HFFc6 (cell line): ENCODE measurements around the gene ADGRB2. TPM values are rescaled to one million over a fixed set of nuclear protein-coding genes. Genes with fewer than 3 reads are reported as not detected.
A peak's percentile ranks its signal among the peaks of the same experiment; 100 is the strongest.

Source experiments
- DNase-seq: peaks from one replicate; pipeline ENCODE4 v3.0.0-alpha.2; 2018
- H3K27ac Mint-ChIP-seq: 2 replicates; pipeline ENCODE4 v1.8.0; 2020; ENCODE audit warnings: mild to moderate bottlenecking, mixed read lengths
- H3K27me3 Mint-ChIP-seq: 2 replicates; pipeline ENCODE4 v1.8.0; 2021; ENCODE audit warnings: mild to moderate bottlenecking, moderate library complexity, mixed read lengths; ENCODE audit not compliant: insufficient read depth
- H3K36me3 Mint-ChIP-seq: 2 replicates; pipeline ENCODE4 v1.8.0; 2021; ENCODE audit warnings: low read depth, mixed read lengths
- H3K4me1 Mint-ChIP-seq: 2 replicates; pipeline ENCODE4 v1.8.0; 2020; ENCODE audit warnings: low read depth, mixed read lengths
- H3K4me3 Mint-ChIP-seq: 2 replicates; pipeline ENCODE4 v1.8.0; 2020; ENCODE audit warnings: mild to moderate bottlenecking, moderate library complexity, mixed read lengths
- H3K9me3 Mint-ChIP-seq: 2 replicates; pipeline ENCODE4 v1.8.0; 2020; ENCODE audit warnings: mild to moderate bottlenecking, mixed read lengths
- CTCF ChIP-seq: fragments of 200-600 bp; sonication (generic); IDR thresholded peaks from 2 replicates; pipeline ENCODE4 v1.5.0; 2021; ENCODE audit warnings: antibody characterized with exemption, mild to moderate bottlenecking
- total RNA-seq, 6 experiments: library from RNA; stranded (reverse); fragmentation: NEBNext Ultra II Directional; extraction: Animal tissue kit (Norgen Biotek cat#: 25700); gene quantifications; 2 replicates in 1 of 6; 3 replicates in 5 of 6; pipeline ENCODE4 v1.2.3, GENCODE V29; 2021

ADGRB2 gene
- total RNA-seq, 6 experiments from 2014 or later: 4.9 to 8.8 (median 6.4) TPM

GRCh38 chr1:31696242-31696641, 67.9 kb downstream of the ADGRB2 start:
- DNase-seq: no peak
- no peak overlapping the region for H3K27ac Mint-ChIP-seq
- H3K36me3 Mint-ChIP-seq: peaks cover 34% of the 10 kb centered on the region

GRCh38 chr1:31695327-31695726, 68.8 kb downstream of the ADGRB2 start:
- TF ChIP-seq CTCF: no peak
- H3K36me3 Mint-ChIP-seq: peaks cover 32% of the 10 kb centered on the region
- no peaks in the 10 kb centered on the region for H3K9me3 Mint-ChIP-seq
- H3K27me3 Mint-ChIP-seq: no peaks in the 10 kb centered on the region
- no peak overlapping the region for H3K4me3 Mint-ChIP-seq
- H3K27ac Mint-ChIP-seq: no peak overlapping the region
- peaks cover 45% of the 10 kb centered on the region for H3K4me1 Mint-ChIP-seq
- no peak for DNase-seq

More at GRCh38 chr1:31696242-31696641, 67.9 kb downstream of the ADGRB2 start:
- TF ChIP-seq CTCF: no peak
- Mint-ChIP-seq H3K4me3 (no peak overlapping the region), H3K27me3 (no peaks in the 10 kb centered on the region; the same call in none of the 2 replicates), H3K9me3 (no peaks in the 10 kb centered on the region), H3K4me1 (peaks cover 45% of the 10 kb centered on the region)

- peak overlapping the region; percentile 60; the same call in 1 of the 2 replicates for H3K27ac Mint-ChIP-seq
- no peak overlapping the region for H3K4me3 Mint-ChIP-seq
- H3K36me3 Mint-ChIP-seq: peaks cover 32% of the 10 kb centered on the region
- no peaks in the 10 kb centered on the region for H3K9me3 Mint-ChIP-seq
- H3K27me3 Mint-ChIP-seq: no peaks in the 10 kb centered on the region
- no peak for DNase-seq
- TF ChIP-seq CTCF: no peak
- H3K4me1 Mint-ChIP-seq: peaks cover 45% of the 10 kb centered on the region
Measured at GRCh38 chr1:31694964-31695313, 69.2 kb downstream of the ADGRB2 start.

- Mint-ChIP-seq H3K9me3 (no peaks in the 10 kb centered on the region), H3K27ac (peak overlapping the region; percentile 60), H3K36me3 (peaks cover 34% of the 10 kb centered on the region), H3K4me1 (peaks cover 45% of the 10 kb centered on the region), H3K27me3 (no peaks in the 10 kb centered on the region; the same call in 1 of the 2 replicates), H3K4me3 (no peak overlapping the region)
- TF ChIP-seq CTCF: no peak
- DNase-seq: no peak
Measured at GRCh38 chr1:31694069-31694963, 69.8 kb downstream of the ADGRB2 start.

GRCh38 chr1:31693231-31693630, 70.9 kb downstream of the ADGRB2 start:
- Mint-ChIP-seq H3K36me3 (peaks cover 35% of the 10 kb centered on the region), H3K27me3 (peaks cover 2% of the 10 kb centered on the region), H3K9me3 (no peaks in the 10 kb centered on the region), H3K4me1 (peaks cover 51% of the 10 kb centered on the region), H3K4me3 (no peak overlapping the region), H3K27ac (peak overlapping the region; percentile 48; the same call in 1 of the 2 replicates)
- no peak for DNase-seq
- no peak for TF ChIP-seq CTCF
